H1 (cell line): ENCODE results near the gene ACO1. TPM values are rescaled to one million over a fixed set of nuclear protein-coding genes. Genes with fewer than 3 reads are reported as not detected.

Experiments used
- CTCF ChIA-PET: fragments of 300-600 bp; sonication (Branson Sonifier 250); formaldehyde crosslinking; loops from one replicate; lab custom pipeline; 2021; ENCODE audit not compliant: partially characterized antibody; lab: Charles Lee
- POLR2A ChIA-PET: fragments of 300-600 bp; sonication (Branson Sonifier 250); formaldehyde crosslinking; loops from one replicate; lab custom pipeline; 2021; ENCODE audit warnings: inconsistent platforms; ENCODE audit not compliant: partially characterized antibody; lab: Charles Lee
- DNase-seq, 2 experiments: peaks; one replicate each; pipeline versions ENCODE4 v3.0.0 to v3.0.0-alpha.2; 2010 to 2022; ENCODE audit warnings: low spot score in 2 of 2, low read depth in 1 of 2, mixed read lengths in 1 of 2
- FAIRE-seq: peaks from 2 replicates; lab custom pipeline; 2011; peaks lifted over from hg19 to GRCh38; lab: Jason Lieb, UNC
- H2AFZ ChIP-seq: 2 replicates; pipeline ENCODE4 v1.8.1; 2012; ENCODE audit warnings: low read length, inconsistent platforms
- H2AK5ac ChIP-seq: 2 replicates; pipeline ENCODE4 v1.6.1; 2013; ENCODE audit warnings: low read depth, low read length
- H2BK120ac ChIP-seq: replicated peaks from 2 replicates; pipeline ENCODE3; 2013; ENCODE audit warnings: low read depth, low read length, inconsistent platforms
- H2BK12ac ChIP-seq: 2 replicates; pipeline ENCODE4 v1.6.1; 2013; ENCODE audit warnings: low read depth, low read length
- H2BK15ac ChIP-seq: 2 replicates; pipeline ENCODE4 v1.6.1; 2013; ENCODE audit warnings: low read length
- H2BK20ac ChIP-seq: 2 replicates; pipeline ENCODE4 v1.6.1; 2013; ENCODE audit warnings: low read length
- H2BK5ac ChIP-seq: 2 replicates; pipeline ENCODE4 v1.6.1; 2013; ENCODE audit warnings: low read depth, low read length
- H3K14ac ChIP-seq: 2 replicates; pipeline ENCODE4 v1.6.1; 2013; ENCODE audit warnings: inconsistent platforms; ENCODE audit not compliant: insufficient read length
- H3K18ac ChIP-seq: 2 replicates; pipeline ENCODE4 v1.6.1; 2013; ENCODE audit warnings: low read length; ENCODE audit errors: extremely low read depth
- H3K23ac ChIP-seq: 2 replicates; pipeline ENCODE4 v1.6.1; 2013; ENCODE audit warnings: inconsistent platforms; ENCODE audit not compliant: insufficient read length
- H3K23me2 ChIP-seq: 2 replicates; pipeline ENCODE4 v1.6.1; 2013; ENCODE audit warnings: low read depth, low read length
- H3K27ac ChIP-seq: 2 replicates; pipeline ENCODE4 v1.6.1; 2011; ENCODE audit warnings: low read depth, low read length, inconsistent platforms
- H3K27me3 ChIP-seq, 4 experiments: replicated peaks in 1 of 4; 1 replicate in 1 of 4; 2 replicates in 3 of 4; pipeline versions ENCODE4 v1.6.1 to v1.8.1; 2011 to 2013; ENCODE audit warnings: low read length in 3 of 4, mild to moderate bottlenecking in 3 of 4, inconsistent platforms in 2 of 4, mixed read lengths in 2 of 4, moderate library complexity in 1 of 4; ENCODE audit not compliant: control insufficient read depth in 3 of 4, insufficient read depth in 3 of 4; ENCODE audit errors: extremely low read depth in 1 of 4
- H3K36me3 ChIP-seq, 4 experiments: 2 replicates each; pipeline versions ENCODE4 v1.6.1 to v1.8.1; 2011 to 2013; ENCODE audit warnings: mild to moderate bottlenecking in 4 of 4, low read length in 3 of 4, moderate library complexity in 2 of 4, control low read depth in 1 of 4, inconsistent platforms in 1 of 4; ENCODE audit not compliant: insufficient read depth in 4 of 4, control insufficient read depth in 2 of 4
- H3K4ac ChIP-seq: replicated peaks from 2 replicates; pipeline ENCODE3; 2013; ENCODE audit warnings: low read length, low read depth, mixed read lengths, inconsistent platforms; ENCODE audit not compliant: insufficient read length
- H3K4me1 ChIP-seq, 4 experiments: replicated peaks in 1 of 4; 1 replicate in 1 of 4; 2 replicates in 3 of 4; pipeline versions ENCODE4 v1.6.1 to v1.8.1; 2011 to 2013; ENCODE audit warnings: low read length in 3 of 4, inconsistent platforms in 2 of 4, mixed read lengths in 1 of 4; ENCODE audit not compliant: insufficient read depth in 4 of 4, control insufficient read depth in 3 of 4
- H3K4me2 ChIP-seq, 2 experiments: 2 replicates each; pipeline versions ENCODE4 v1.6.1 to v1.8.1; 2011 to 2013; ENCODE audit warnings: low read depth in 2 of 2, low read length in 2 of 2, control low read depth in 1 of 2, inconsistent platforms in 1 of 2, mild to moderate bottlenecking in 1 of 2; ENCODE audit not compliant: insufficient read depth in 1 of 2
- H3K4me3 ChIP-seq, 4 experiments: fragments of 200-600, 300-600 bp in 1 of 4; sonication (generic), shearing (Covaris generic), sonication (Bioruptor Twin) in 1 of 4; 2 replicates each; pipeline versions ENCODE4 v1.5.1 to v1.8.1; 2011 to 2016; ENCODE audit warnings: low read length in 4 of 4, low read depth in 3 of 4, control low read depth in 2 of 4, inconsistent platforms in 2 of 4, mild to moderate bottlenecking in 2 of 4, mixed read lengths in 1 of 4, moderate library complexity in 1 of 4; ENCODE audit not compliant: insufficient read depth in 2 of 4; ENCODE audit errors: extremely low read depth in 1 of 4
- H3K56ac ChIP-seq: replicated peaks from 2 replicates; pipeline ENCODE3; 2013; ENCODE audit warnings: low read depth, mild to moderate bottlenecking, mixed read lengths, low read length, inconsistent platforms; ENCODE audit not compliant: insufficient read length
- H3K79me1 ChIP-seq: 2 replicates; pipeline ENCODE4 v1.6.1; 2013; ENCODE audit warnings: low read depth, low read length, control low read depth
- H3K79me2 ChIP-seq, 2 experiments: 2 replicates each; pipeline versions ENCODE4 v1.6.1 to v1.8.1; 2012 to 2013; ENCODE audit warnings: low read length in 2 of 2, mild to moderate bottlenecking in 2 of 2, inconsistent platforms in 1 of 2; ENCODE audit not compliant: insufficient read depth in 2 of 2, control insufficient read depth in 1 of 2
- H3K9ac ChIP-seq, 4 experiments: replicated peaks in 1 of 4; 1 replicate in 1 of 4; 2 replicates in 3 of 4; pipeline versions ENCODE4 v1.6.1 to v1.8.1; 2011 to 2013; ENCODE audit warnings: low read depth in 3 of 4, low read length in 3 of 4, control low read depth in 2 of 4, mild to moderate bottlenecking in 2 of 4, moderate library complexity in 2 of 4, inconsistent platforms in 1 of 4; ENCODE audit errors: extremely low read depth in 1 of 4
- H3K9me3 ChIP-seq, 2 experiments: 2 replicates each; pipeline versions ENCODE4 v1.6.1 to v1.8.1; 2012 to 2013; ENCODE audit warnings: mild to moderate bottlenecking in 2 of 2, moderate library complexity in 2 of 2, control low read depth in 1 of 2, inconsistent platforms in 1 of 2, low read depth in 1 of 2, low read length in 1 of 2, mixed read lengths in 1 of 2; ENCODE audit not compliant: insufficient read depth in 2 of 2
- H4K20me1 ChIP-seq, 2 experiments: replicated peaks in 1 of 2; 2 replicates each; pipeline versions ENCODE3 to v1.8.1; 2011 to 2013; ENCODE audit warnings: inconsistent platforms in 2 of 2, low read length in 2 of 2, mild to moderate bottlenecking in 1 of 2; ENCODE audit not compliant: insufficient read depth in 2 of 2, control insufficient read depth in 1 of 2
- H4K5ac ChIP-seq: 2 replicates; pipeline ENCODE4 v1.6.1; 2013; ENCODE audit warnings: low read length, low read depth, mixed read lengths, inconsistent platforms; ENCODE audit not compliant: insufficient read length
- H4K8ac ChIP-seq: 2 replicates; pipeline ENCODE4 v1.8.0; 2013; ENCODE audit warnings: mild to moderate bottlenecking, moderate library complexity, low read length, inconsistent platforms; ENCODE audit not compliant: insufficient read depth; ENCODE audit errors: extremely low read depth
- H4K91ac ChIP-seq: replicated peaks from 2 replicates; pipeline ENCODE3; 2013; ENCODE audit warnings: low read length, mixed read lengths, inconsistent platforms; ENCODE audit not compliant: insufficient read length
- CBX5 ChIP-seq: fragments of 300-800, 300-1000 bp; sonication (generic); IDR thresholded peaks from 2 replicates; pipeline ENCODE4 v1.7.1; 2016; ENCODE audit warnings: antibody characterized with exemption, low read length, low read depth
- CHD2 ChIP-seq: IDR thresholded peaks from 2 replicates; pipeline ENCODE4 v1.6.1; 2012; ENCODE audit warnings: low read length, improper control_type of control experiment
- GTF2F1 ChIP-seq: IDR thresholded peaks from 2 replicates; pipeline ENCODE4 v1.6.1; 2012; ENCODE audit warnings: low read depth, low read length, improper control_type of control experiment, borderline replicate concordance
- HDAC6 ChIP-seq: IDR thresholded peaks from one replicate; pipeline ENCODE4 v1.7.1; 2012; ENCODE audit warnings: low read depth, mild to moderate bottlenecking, inconsistent platforms, low read length, moderate library complexity
- JUND ChIP-seq: IDR thresholded peaks from 2 replicates; pipeline ENCODE4 v1.6.1; 2011; ENCODE audit warnings: mild to moderate bottlenecking, improper control_type of control experiment, low read length
- MAFK ChIP-seq: IDR thresholded peaks from 2 replicates; pipeline ENCODE4 v1.6.1; 2012; ENCODE audit warnings: low read depth, mild to moderate bottlenecking, improper control_type of control experiment, low read length
- NANOG ChIP-seq: IDR thresholded peaks from 2 replicates; pipeline ENCODE4 v1.6.1; 2011; ENCODE audit warnings: low read length, low read depth, mild to moderate bottlenecking, inconsistent platforms; ENCODE audit not compliant: insufficient read depth, poor library complexity, severe bottlenecking
- POLR2AphosphoS5 ChIP-seq: IDR thresholded peaks from 2 replicates; pipeline ENCODE4 v1.6.1; 2011; ENCODE audit warnings: low read depth, low read length
- RBBP5 ChIP-seq: IDR thresholded peaks from 2 replicates; pipeline ENCODE4 v1.7.1; 2012; ENCODE audit warnings: low read depth, mild to moderate bottlenecking, inconsistent platforms, low read length, moderate library complexity, borderline replicate concordance
- SAP30 ChIP-seq: fragments of 300-600 bp; sonication (generic); IDR thresholded peaks from 2 replicates; pipeline ENCODE4 v1.7.1; 2012; ENCODE audit warnings: low read length, moderate library complexity, mild to moderate bottlenecking, inconsistent platforms; ENCODE audit not compliant: insufficient read depth, insufficient replicate concordance
- SIN3A ChIP-seq, 2 experiments: IDR thresholded peaks in 1 of 2; conservative IDR thresholded peaks in 1 of 2; 2 replicates each; pipeline ENCODE4 v1.6.1; 2011 to 2012; ENCODE audit warnings: low read length in 2 of 2, improper control_type of control experiment in 1 of 2, low read depth in 1 of 2, mild to moderate bottlenecking in 1 of 2
- SP4 ChIP-seq: IDR thresholded peaks from 2 replicates; pipeline ENCODE4 v1.6.1; 2012; ENCODE audit warnings: low read length, inconsistent platforms
- TCF12 ChIP-seq: IDR thresholded peaks from 2 replicates; pipeline ENCODE4 v1.6.1; 2011; ENCODE audit warnings: low read depth, mild to moderate bottlenecking, low read length
- YY1 ChIP-seq: IDR thresholded peaks from 2 replicates; pipeline ENCODE4 v1.6.1; 2011; ENCODE audit warnings: low read depth, mild to moderate bottlenecking, low read length
- ZNF274 ChIP-seq: IDR thresholded peaks from 2 replicates; pipeline ENCODE4 v1.7.0; 2012; ENCODE audit warnings: low read length, borderline replicate concordance; ENCODE audit errors: extremely low read depth
- WGBS, 2 experiments: shearing (Covaris generic) in 1 of 2; methylation state at CpG; one replicate each; pipeline versions ENCODE4 v1.1.6 to v1.1.7; 2013 to 2015; ENCODE audit warnings: low lambda C conversion rate in 2 of 2, mixed read lengths in 2 of 2, inconsistent platforms in 1 of 2, low coverage in 1 of 2, missing lambda C conversion rate in 1 of 2; ENCODE audit not compliant: insufficient replicate concordance in 2 of 2, insufficient coverage in 1 of 2, insufficient read length in 1 of 2; ENCODE audit errors: extremely low coverage in 1 of 2, missing lambda C conversion rate in 1 of 2; 5-methylcytosine and 5-hydroxymethylcytosine counted together
- polyA plus RNA-seq, 7 experiments: library from polyadenylated mRNA; depleted of rRNA in 3 of 7; stranded (reverse) in 5 of 7; unstranded in 2 of 7; fragments of >200 nt in 5 of 7; fragments of 200-250 nt in 2 of 7; gene quantifications; 1 replicate in 5 of 7; 2 replicates in 1 of 7; 4 replicates in 1 of 7; pipeline versions ENCODE4 v1.2.1 to v1.2.3, GENCODE V29; 2011 to 2013; ENCODE audit warnings: missing spikeins in 2 of 7, mixed read lengths in 2 of 7
- total RNA-seq: library from RNA; stranded (reverse); fragmentation: NEBNext Ultra II Directional; extraction: Animal tissue kit (Norgen Biotek cat#: 25700); gene quantifications from 2 replicates; pipeline ENCODE4 v1.2.1, GENCODE V29; 2021

Gene ACO1
- total and polyA plus RNA-seq, 2 of the 8 experiments (the other 6 are each of a cell fraction or from before 2014, with no cell fraction given), result 39.3 to 49.8 TPM

DNA sequence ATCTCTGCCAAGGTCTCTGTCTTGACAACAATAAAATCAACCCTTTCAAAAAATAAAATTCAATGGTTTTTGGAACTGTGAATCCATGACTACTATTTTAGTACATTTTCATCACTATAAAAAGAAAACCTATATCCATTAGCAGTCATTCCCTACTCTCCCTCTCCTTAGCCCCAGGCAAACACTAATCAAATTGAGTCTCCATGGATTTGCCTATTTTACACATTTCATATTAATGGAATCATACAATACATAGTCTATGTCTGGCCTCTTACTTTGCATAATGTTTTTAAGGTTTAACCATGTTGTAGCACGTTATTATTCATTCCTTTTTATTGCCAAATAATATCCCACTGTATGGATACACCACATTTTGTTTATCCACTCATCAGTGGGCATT is 117.4 kb downstream of the ACO1 start:
- Histone ChIP-seq H3K18ac (no peak overlapping the region), H3K56ac (no peak overlapping the region), H3K23ac (no peak overlapping the region), H2AFZ (no peak overlapping the region), H4K91ac (no peak overlapping the region), H3K27ac (no peak overlapping the region), H2BK20ac (no peak overlapping the region), H2BK15ac (no peak overlapping the region), H3K9me3 (no peaks in the 10 kb centered on the region), H3K4me3 (no peak overlapping the region), H2BK120ac (no peak overlapping the region), H2BK5ac (no peak overlapping the region), H3K79me1 (no peaks in the 10 kb centered on the region), H3K4me1 (peaks cover 0 to 7% (median 2%) of the 10 kb centered on the region in 4 experiments; a peak in 3 of 7 replicates), H2BK12ac (no peak overlapping the region), H3K9ac (no peak overlapping the region), H3K79me2 (no peaks in the 10 kb centered on the region), H3K36me3 (peaks cover 0 to 4% (median 0%) of the 10 kb centered on the region in 4 experiments; a peak in 2 of 8 replicates), H4K5ac (no peak overlapping the region), H4K20me1 (no peaks in the 10 kb centered on the region), H4K8ac (no peak overlapping the region), H2AK5ac (no peak overlapping the region), H3K23me2 (no peaks in the 10 kb centered on the region), H3K4me2 (no peak overlapping the region), H3K27me3 (no peaks in the 10 kb centered on the region), H3K4ac (no peak overlapping the region), H3K14ac (no peak overlapping the region)
- WGBS, 2 experiments, result 89% methylated on average over 1 of the region's 1 CpG; no CpG with 5 or more reads in 1 of the 2 experiments
- no peak for FAIRE-seq
- CTCF ChIA-PET, result interaction anchor here (1.1 kb wide), 1 partner anchor 24 kb away, joined by 5 read pairs; the partner anchor contains the start of gene RIGI
- no peak for DNase-seq
- POLR2A ChIA-PET, result interaction anchor here (1.2 kb wide), 1 partner anchor 117 kb away, joined by 3 read pairs; the partner anchor contains the start of gene ACO1
- TF ChIP-seq SP4 (no peak), SAP30 (no peak), POLR2AphosphoS5 (no peak), TCF12 (no peak), MAFK (no peak), CBX5 (no peak), ZNF274 (no peak), YY1 (no peak), SIN3A (conservative IDR thresholded peaks at IDR 0.05 in 1 of 2, IDR thresholded peaks at IDR 0.05 in 1 of 2; ENCODE audit: low read depth in 1 of 2, low read length in 2 of 2) (no peak), JUND (no peak), CHD2 (no peak), NANOG (no peak), GTF2F1 (no peak), HDAC6 (no peak), RBBP5 (no peak)
